ENCODE data around the gene MAPK8IP2. TPM values are rescaled to one million over a fixed set of nuclear protein-coding genes. Genes with fewer than 3 reads are reported as not detected.
"Not testable (repeated sequence)": the region's sequence is repeated elsewhere in the genome, so short reads cannot be mapped to it uniquely, and the experiment has no call there.

MAPK8IP2 gene
- polyA plus RNA-seq, 1 experiment, result 0.39 TPM

GRCh38 chr22:50635591-50635990, 35.0 kb downstream of the MAPK8IP2 start:
- no peak overlapping the region for H3K4me3 ChIP-seq (ENCODE audit: low read depth, low read length)
- no peak for DNase-seq (ENCODE audit: low read depth)
- POLR2A ChIA-PET, result no interaction called here
- no peaks in the 10 kb centered on the region for H3K36me3 ChIP-seq (ENCODE audit: control insufficient read depth, insufficient read depth, low read length)
- CTCF ChIA-PET, result no interaction called here
- peaks cover 6% of the 10 kb centered on the region for H3K27me3 ChIP-seq (ENCODE audit: control insufficient read depth, insufficient read depth, low read length)
- TF ChIP-seq CTCF (IDR thresholded peaks at IDR 0.05; ENCODE audit: insufficient read depth, low read depth, low read length), result no peak

- POLR2A ChIA-PET; DNase-seq (ENCODE audit: low read depth); H3K4me3 ChIP-seq (ENCODE audit: low read depth, low read length); H3K36me3 ChIP-seq (ENCODE audit: control insufficient read depth, insufficient read depth, low read length): not testable (repeated sequence)
- H3K27me3 ChIP-seq (ENCODE audit: control insufficient read depth, insufficient read depth, low read length), result peaks cover 31% of the 10 kb centered on the region
- CTCF ChIA-PET, result interaction anchor here (1.1 kb wide), 1 partner anchor 15 kb away, joined by 3 read pairs; no protein-coding TSS in a partner anchor
Measured at GRCh38 chr22:50640296-50640695, 39.7 kb downstream of the MAPK8IP2 start.

DNA sequence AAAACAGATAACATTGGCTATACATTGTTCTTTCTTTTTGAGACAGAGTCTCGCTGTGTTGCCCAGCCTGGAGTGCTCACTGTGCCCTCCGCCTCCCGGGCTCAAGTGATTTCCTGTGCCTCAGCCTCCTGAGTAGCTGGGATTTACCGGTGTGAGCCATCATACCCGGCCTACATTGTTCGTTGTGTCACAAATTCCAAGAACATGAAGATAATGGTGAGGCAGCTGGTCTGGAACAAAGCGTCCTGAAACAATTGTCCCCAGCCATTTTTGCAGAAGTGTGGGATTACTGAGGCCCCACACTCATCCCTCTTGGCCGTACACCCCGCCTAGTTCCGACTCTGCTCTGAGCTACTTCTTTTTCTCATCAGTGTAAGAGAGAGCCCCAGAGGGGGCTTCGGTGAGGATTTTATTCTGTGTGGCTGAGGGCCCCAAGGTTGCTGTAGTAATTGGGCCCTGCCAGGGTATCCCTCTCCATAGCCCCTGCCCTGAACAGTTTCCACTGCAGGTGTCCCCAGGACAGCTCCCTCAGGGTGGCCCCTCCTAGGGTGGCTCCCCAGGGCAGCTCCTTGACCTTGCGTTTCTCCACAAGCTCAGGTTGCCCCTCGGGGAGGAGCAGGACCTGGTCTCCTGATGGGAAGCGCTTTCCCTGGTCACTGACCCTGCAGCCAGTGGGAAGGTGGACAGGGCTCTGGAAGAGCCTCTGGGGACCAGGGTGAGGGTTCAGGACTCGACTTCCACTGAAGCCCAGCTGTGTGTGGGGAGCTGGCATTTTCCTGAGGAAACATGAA, 40.5 kb downstream of the MAPK8IP2 start:
- H3K4me3 ChIP-seq (ENCODE audit: low read depth, low read length), result no peak overlapping the region
- POLR2A ChIA-PET, result no interaction called here
- TF ChIP-seq CTCF (IDR thresholded peaks at IDR 0.05; ENCODE audit: insufficient read depth, low read depth, low read length), result no peak
- DNase-seq (ENCODE audit: low read depth), result no peak
- CTCF ChIA-PET, result interaction anchor here (1.1 to 1.3 kb wide), 2 partner anchors 8 to 15 kb away, joined by 3 to 4 read pairs; no protein-coding TSS in a partner anchor
- H3K27me3 ChIP-seq (ENCODE audit: control insufficient read depth, insufficient read depth, low read length), result peaks cover 29% of the 10 kb centered on the region
- H3K36me3 ChIP-seq (ENCODE audit: control insufficient read depth, insufficient read depth, low read length), result no peaks in the 10 kb centered on the region

GRCh38 chr22:50641696-50642607, 41.4 kb downstream of the MAPK8IP2 start:
- ChIA-PET CTCF (interaction anchor here (1.3 kb wide), 1 partner anchor 9 kb away, joined by 4 read pairs; no protein-coding TSS in a partner anchor), POLR2A (no interaction called here)
- peak; percentile 43 for TF ChIP-seq CTCF (IDR thresholded peaks at IDR 0.05; ENCODE audit: insufficient read depth, low read depth, low read length)
- peaks cover 28% of the 10 kb centered on the region for H3K27me3 ChIP-seq (ENCODE audit: control insufficient read depth, insufficient read depth, low read length)
- DNase-seq (ENCODE audit: low read depth), result no peak
- no peak overlapping the region for H3K4me3 ChIP-seq (ENCODE audit: low read depth, low read length)
- H3K36me3 ChIP-seq (ENCODE audit: control insufficient read depth, insufficient read depth, low read length), result no peaks in the 10 kb centered on the region

DNA sequence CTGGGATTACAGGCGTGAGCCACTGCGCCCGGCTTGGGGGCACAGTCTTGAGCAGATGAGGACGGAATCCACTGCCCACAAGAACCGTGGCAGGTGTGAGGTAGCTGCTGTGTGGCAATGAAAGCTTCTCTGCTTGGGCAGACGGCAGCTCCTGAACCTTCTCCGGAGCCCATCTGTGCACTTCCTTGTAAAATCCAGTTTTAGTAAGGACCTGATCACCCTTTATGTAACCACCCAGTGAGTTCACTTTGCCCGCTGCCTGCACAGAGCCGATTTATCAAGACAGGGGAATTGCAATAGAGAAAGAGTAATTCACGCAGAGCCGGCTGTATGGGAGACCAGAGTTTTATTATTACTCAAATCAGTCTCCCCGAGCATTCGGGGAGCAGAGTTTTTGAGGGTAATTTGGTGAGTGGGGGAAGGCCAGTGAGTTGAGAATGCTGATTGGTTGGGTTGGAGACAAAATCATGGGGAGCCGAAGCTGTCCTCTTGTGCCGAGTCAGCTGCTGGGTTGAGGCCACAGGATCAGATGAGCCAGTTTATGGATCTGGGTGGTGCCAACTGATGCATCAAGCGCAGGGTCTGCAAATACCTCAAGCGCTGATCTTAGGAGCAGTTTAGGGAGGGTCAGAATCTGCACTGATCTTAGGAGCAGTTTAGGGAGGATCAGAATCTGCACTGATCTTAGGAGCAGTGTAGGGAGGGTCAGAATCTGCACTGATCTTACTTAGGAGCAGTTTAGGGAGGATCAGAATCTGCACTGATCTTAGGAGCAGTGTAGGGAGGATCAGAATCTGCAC, 42.6 kb downstream of the MAPK8IP2 start:
- H3K27me3 ChIP-seq (ENCODE audit: control insufficient read depth, insufficient read depth, low read length), result peaks cover 28% of the 10 kb centered on the region
- CTCF ChIA-PET; H3K36me3 ChIP-seq (ENCODE audit: control insufficient read depth, insufficient read depth, low read length); H3K4me3 ChIP-seq (ENCODE audit: low read depth, low read length); POLR2A ChIA-PET; DNase-seq (ENCODE audit: low read depth): not testable (repeated sequence)

DNA sequence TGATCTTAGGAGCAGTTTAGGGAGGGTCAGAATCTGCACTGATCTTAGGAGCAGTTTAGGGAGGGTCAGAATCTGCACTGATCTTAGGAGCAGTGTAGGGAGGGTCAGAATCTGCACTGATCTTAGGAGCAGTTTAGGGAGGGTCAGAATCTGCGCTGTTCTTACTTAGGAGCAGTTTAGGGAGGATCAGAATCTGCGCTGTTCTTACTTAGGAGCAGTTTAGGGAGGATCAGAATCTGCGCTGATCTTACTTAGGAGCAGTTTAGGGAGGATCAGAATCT, 43.2 kb downstream of the MAPK8IP2 start:
- POLR2A ChIA-PET; DNase-seq (ENCODE audit: low read depth); H3K4me3 ChIP-seq (ENCODE audit: low read depth, low read length); H3K36me3 ChIP-seq (ENCODE audit: control insufficient read depth, insufficient read depth, low read length); CTCF ChIA-PET: not testable (repeated sequence)
- H3K27me3 ChIP-seq (ENCODE audit: control insufficient read depth, insufficient read depth, low read length), result peaks cover 28% of the 10 kb centered on the region

All from BJ (cell line).